HCT116 (cell line): ENCODE results near the gene USP17L24. TPM values are rescaled to one million over a fixed set of nuclear protein-coding genes. Genes with fewer than 3 reads are reported as not detected.
"Not testable (repeated sequence)": the region's sequence is repeated elsewhere in the genome, so short reads cannot be mapped to it uniquely, and the experiment has no call there.

Source experiments
- ATAC-seq: fragments of 200-7000 bp; cut with Tn5 transposase; 2 replicates; pipeline ENCODE4 v1.9.1; 2020; ENCODE audit warnings: mild to moderate bottlenecking, moderate library complexity
- BruUV-seq: library from RNA; stranded (reverse); fragments of 400-500 nt; replicated peaks from 2 replicates; lab custom pipeline; 2021; lab: Mats Ljungman, UMichigan
- CTCF ChIA-PET: fragments of 300-600 bp; sonication (Branson Sonifier 250); formaldehyde crosslinking; loops from one replicate; lab custom pipeline; 2021; ENCODE audit warnings: antibody characterized with exemption; lab: Charles Lee
- POLR2A ChIA-PET: fragments of 300-600, 350-600 bp; sonication (Branson Sonifier 250); formaldehyde crosslinking; loops from one replicate; lab custom pipeline; 2021; ENCODE audit warnings: antibody characterized with exemption; lab: Charles Lee
- RAD21 ChIA-PET, 2 experiments: fragments of 300-600 bp; sonication (Branson Sonifier 250); formaldehyde crosslinking; loops; one replicate each; lab custom pipeline; 2023; ENCODE audit warnings: low total read pairs in 2 of 2; ENCODE audit not compliant: uncharacterized antibody in 2 of 2, unreplicated experiment in 2 of 2, low non-redundant PET in 1 of 2; lab: Charles Lee
- DNase-seq: peaks from one replicate; pipeline ENCODE4 v3.0.0-alpha.2; 2010; ENCODE audit warnings: low read depth, low spot score
- H2AFZ ChIP-seq: fragments of 200-600 bp; shearing (Covaris generic), sonication (generic); 2 replicates; pipeline ENCODE4 v1.6.1; 2017; ENCODE audit warnings: low read depth, mixed run types, mixed read lengths, antibody characterized with exemption, low read length; ENCODE audit not compliant: poor library complexity, severe bottlenecking
- H3K27ac ChIP-seq: 2 replicates; pipeline ENCODE4 v1.5.1; 2012; ENCODE audit warnings: low read depth, low read length
- H3K27me3 ChIP-seq: fragments of 200-600 bp; sonication (generic); 2 replicates; pipeline ENCODE4 v1.6.1; 2016; ENCODE audit warnings: mixed run types, low read length, mixed read lengths; ENCODE audit not compliant: insufficient read depth
- H3K36me3 ChIP-seq, 2 experiments: fragments of 200-500 bp in 1 of 2; fragments of 200-600 bp in 1 of 2; sonication (Bioruptor generic) in 1 of 2; sonication (generic) in 1 of 2; 2 replicates each; pipeline versions ENCODE4 v1.5.1 to v1.6.1; 2014 to 2016; ENCODE audit warnings: low read length in 2 of 2, inconsistent platforms in 1 of 2, mixed read lengths in 1 of 2, mixed run types in 1 of 2; ENCODE audit not compliant: insufficient read depth in 2 of 2, control insufficient read depth in 1 of 2
- H3K4me1 ChIP-seq, 2 experiments: fragments of 200-600 bp in 1 of 2; sonication (generic) in 1 of 2; 2 replicates each; pipeline versions ENCODE4 v1.5.1 to v1.6.1; 2012 to 2017; ENCODE audit warnings: low read length in 2 of 2, inconsistent platforms in 1 of 2, mild to moderate bottlenecking in 1 of 2, mixed read lengths in 1 of 2, mixed run types in 1 of 2, moderate library complexity in 1 of 2; ENCODE audit not compliant: insufficient read depth in 2 of 2, control insufficient read depth in 1 of 2
- H3K4me2 ChIP-seq: fragments of 200-600 bp; sonication (generic); 2 replicates; pipeline ENCODE4 v1.6.1; 2017; ENCODE audit warnings: mixed run types, low read length, mixed read lengths
- H3K4me3 ChIP-seq, 2 experiments: fragments of 200-600 bp in 1 of 2; sonication (generic) in 1 of 2; replicated peaks in 1 of 2; 2 replicates each; pipeline ENCODE4 v1.5.1; 2011 to 2016; ENCODE audit warnings: low read length in 2 of 2, control low read depth in 1 of 2, low read depth in 1 of 2, mild to moderate bottlenecking in 1 of 2, mixed read lengths in 1 of 2, mixed run types in 1 of 2
- H3K79me2 ChIP-seq: fragments of 200-600 bp; sonication (generic); 2 replicates; pipeline ENCODE4 v1.6.1; 2017; ENCODE audit warnings: mild to moderate bottlenecking, mixed run types, low read length, moderate library complexity, mixed read lengths; ENCODE audit not compliant: insufficient read depth
- H3K9ac ChIP-seq: fragments of 200-600 bp; sonication (generic); 2 replicates; pipeline ENCODE4 v1.6.1; 2016; ENCODE audit warnings: low read length, mixed read lengths
- H3K9me2 ChIP-seq: fragments of 200-600 bp; sonication (generic), shearing (Covaris generic); 2 replicates; pipeline ENCODE4 v1.6.1; 2017; ENCODE audit warnings: mixed run types, mild to moderate bottlenecking, moderate library complexity; ENCODE audit not compliant: insufficient read depth
- H3K9me3 ChIP-seq, 2 experiments: fragments of 200-500 bp in 1 of 2; fragments of 200-600 bp in 1 of 2; sonication (Bioruptor generic) in 1 of 2; sonication (generic) in 1 of 2; 2 replicates each; pipeline ENCODE4 v1.6.1; 2014 to 2017; ENCODE audit warnings: low read length in 2 of 2, mixed read lengths in 2 of 2, inconsistent platforms in 1 of 2, low read depth in 1 of 2, mild to moderate bottlenecking in 1 of 2, mixed run types in 1 of 2, moderate library complexity in 1 of 2; ENCODE audit not compliant: control insufficient read depth in 1 of 2, insufficient read depth in 1 of 2
- H4K20me1 ChIP-seq: fragments of 200-600 bp; sonication (generic), shearing (Covaris generic); 2 replicates; pipeline ENCODE4 v1.6.1; 2017; ENCODE audit warnings: mixed run types, mild to moderate bottlenecking, moderate library complexity; ENCODE audit not compliant: insufficient read depth
- intact Hi-C: fragments of 100-400 bp; cut with micrococcal nuclease; formaldehyde crosslinking; loops from 2 replicates; pipeline ENCODE4 v1.10.0; 2022
- total RNA-seq: library from RNA; stranded (reverse); gene quantifications from one replicate; pipeline ENCODE4 v1.2.1, GENCODE V29; 2021; ENCODE audit not compliant: unreplicated experiment

Gene USP17L24
- total RNA-seq, 1 experiment from 2014 or later = not detected

DNA sequence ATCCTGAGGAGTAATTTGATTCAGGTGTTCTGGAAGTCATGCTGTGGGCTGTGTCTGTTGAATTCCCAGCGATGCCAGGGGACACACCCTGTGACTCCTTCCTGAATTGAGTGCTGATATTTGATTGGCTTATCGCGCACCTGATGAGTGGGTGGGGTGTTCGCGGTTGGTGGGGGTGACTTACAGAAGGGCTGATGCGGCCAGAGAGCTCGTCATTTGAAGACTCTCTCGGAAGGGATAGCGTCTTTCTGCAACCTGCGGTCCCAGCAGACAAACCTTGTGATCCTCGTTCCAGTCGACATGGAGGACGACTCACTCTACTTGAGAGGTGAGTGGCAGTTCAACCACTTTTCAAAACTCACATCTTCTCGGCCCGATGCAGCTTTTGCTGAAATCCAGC, 14.1 kb downstream of the USP17L24 start, which contains the start of gene USP17L5:
Gene USP17L5 (plus strand): TSS at position 301 of the 400 bp plus-strand sequence. CDS start 0 bp downstream, at position 301.
- H3K9ac ChIP-seq, H3K4me1 ChIP-seq, H3K9me2 ChIP-seq, POLR2A ChIA-PET, H4K20me1 ChIP-seq, H3K79me2 ChIP-seq, DNase-seq, H3K27ac ChIP-seq, CTCF ChIA-PET, H3K36me3 ChIP-seq, BruUV-seq, RAD21 ChIA-PET, intact Hi-C loops, H3K4me3 ChIP-seq, H2AFZ ChIP-seq, ATAC-seq, H3K4me2 ChIP-seq, H3K27me3 ChIP-seq, H3K9me3 ChIP-seq: not testable (repeated sequence)

DNA sequence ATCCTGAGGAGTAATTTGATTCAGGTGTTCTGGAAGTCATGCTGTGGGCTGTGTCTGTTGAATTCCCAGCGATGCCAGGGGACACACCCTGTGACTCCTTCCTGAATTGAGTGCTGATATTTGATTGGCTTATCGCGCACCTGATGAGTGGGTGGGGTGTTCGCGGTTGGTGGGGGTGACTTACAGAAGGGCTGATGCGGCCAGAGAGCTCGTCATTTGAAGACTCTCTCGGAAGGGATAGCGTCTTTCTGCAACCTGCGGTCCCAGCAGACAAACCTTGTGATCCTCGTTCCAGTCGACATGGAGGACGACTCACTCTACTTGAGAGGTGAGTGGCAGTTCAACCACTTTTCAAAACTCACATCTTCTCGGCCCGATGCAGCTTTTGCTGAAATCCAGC, 18.9 kb downstream of the USP17L24 start, which contains the start of gene USP17L27:
Gene USP17L27 (plus strand): TSS at position 301 of the 400 bp plus-strand sequence. CDS start 0 bp downstream, at position 301.
- H3K9ac ChIP-seq, H3K4me3 ChIP-seq, H3K9me2 ChIP-seq, ATAC-seq, intact Hi-C loops, POLR2A ChIA-PET, H3K9me3 ChIP-seq, H3K27me3 ChIP-seq, H3K79me2 ChIP-seq, H3K36me3 ChIP-seq, CTCF ChIA-PET, H2AFZ ChIP-seq, DNase-seq, H3K4me1 ChIP-seq, H3K4me2 ChIP-seq, RAD21 ChIA-PET, H3K27ac ChIP-seq, H4K20me1 ChIP-seq, BruUV-seq: not testable (repeated sequence)

- H3K79me2 ChIP-seq, RAD21 ChIA-PET, CTCF ChIA-PET, H4K20me1 ChIP-seq, ATAC-seq, intact Hi-C loops, H3K9me3 ChIP-seq, H3K9ac ChIP-seq, DNase-seq, H3K9me2 ChIP-seq, H3K4me1 ChIP-seq, POLR2A ChIA-PET, H3K4me3 ChIP-seq, H3K27ac ChIP-seq, BruUV-seq, H2AFZ ChIP-seq, H3K4me2 ChIP-seq, H3K36me3 ChIP-seq, H3K27me3 ChIP-seq: not testable (repeated sequence)
Observed at GRCh38 chr4:9348593-9348992, 23.6 kb downstream of the USP17L24 start, which contains the start of gene USP17L28. Gene USP17L28 (plus strand): TSS chr4:9348893. CDS start chr4:9348893, 0 bp downstream.

DNA sequence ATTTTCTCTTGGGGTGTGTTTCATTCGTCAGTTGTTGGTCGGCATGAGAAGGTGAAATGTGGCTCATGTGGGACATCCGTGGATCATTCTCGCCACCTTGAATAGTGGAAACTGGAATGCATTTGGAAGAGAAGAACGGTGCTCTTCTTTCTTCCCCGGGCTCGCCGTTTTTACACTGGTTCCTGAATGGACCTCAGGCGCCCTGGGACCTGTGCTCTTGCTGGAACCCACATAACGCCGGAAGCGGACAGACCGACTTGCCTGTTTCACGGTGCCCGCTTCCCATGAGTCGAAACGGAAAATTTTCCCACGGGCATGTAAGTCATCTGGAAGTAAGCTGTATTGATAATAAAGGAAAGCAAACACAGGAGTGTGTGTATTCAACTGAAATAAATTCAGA, 25.9 kb downstream of the USP17L24 start:
- BruUV-seq, H3K9me2 ChIP-seq, RAD21 ChIA-PET, H3K79me2 ChIP-seq, ATAC-seq, H3K4me3 ChIP-seq, H3K4me1 ChIP-seq, H3K4me2 ChIP-seq, POLR2A ChIA-PET, H3K36me3 ChIP-seq, H3K27me3 ChIP-seq, H4K20me1 ChIP-seq, DNase-seq, H3K27ac ChIP-seq, H3K9me3 ChIP-seq, intact Hi-C loops, CTCF ChIA-PET, H2AFZ ChIP-seq, H3K9ac ChIP-seq: not testable (repeated sequence)
